ENCODE results near the gene LRP10.

GRCh38 chr14:22888662-22889061 lies 17.1 kb downstream of the LRP10 start:
- TF ChIP-seq POLR2A (IDR thresholded peaks at IDR 0.05) = no peak
- TF ChIP-seq CTCF (IDR thresholded peaks at IDR 0.05) = no peak
- TF ChIP-seq EP300 (IDR thresholded peaks at IDR 0.05) = no peak
- no peak for TF ChIP-seq POLR2AphosphoS5 (IDR thresholded peaks at IDR 0.05)

Measured in upper lobe of left lung (tissue), 4 donors.